ENCODE results near the gene PDXK. TPM values are rescaled to one million over a fixed set of nuclear protein-coding genes. Genes with fewer than 3 reads are reported as not detected.
A peak's percentile ranks its signal among the peaks of the same experiment; 100 is the strongest.

The PDXK gene
- total and polyA plus RNA-seq, 9 of the 15 experiments (the other 6 are each of a cell fraction or from before 2014, with no cell fraction given): 5.6 to 162 (median 76.5) TPM

DNA sequence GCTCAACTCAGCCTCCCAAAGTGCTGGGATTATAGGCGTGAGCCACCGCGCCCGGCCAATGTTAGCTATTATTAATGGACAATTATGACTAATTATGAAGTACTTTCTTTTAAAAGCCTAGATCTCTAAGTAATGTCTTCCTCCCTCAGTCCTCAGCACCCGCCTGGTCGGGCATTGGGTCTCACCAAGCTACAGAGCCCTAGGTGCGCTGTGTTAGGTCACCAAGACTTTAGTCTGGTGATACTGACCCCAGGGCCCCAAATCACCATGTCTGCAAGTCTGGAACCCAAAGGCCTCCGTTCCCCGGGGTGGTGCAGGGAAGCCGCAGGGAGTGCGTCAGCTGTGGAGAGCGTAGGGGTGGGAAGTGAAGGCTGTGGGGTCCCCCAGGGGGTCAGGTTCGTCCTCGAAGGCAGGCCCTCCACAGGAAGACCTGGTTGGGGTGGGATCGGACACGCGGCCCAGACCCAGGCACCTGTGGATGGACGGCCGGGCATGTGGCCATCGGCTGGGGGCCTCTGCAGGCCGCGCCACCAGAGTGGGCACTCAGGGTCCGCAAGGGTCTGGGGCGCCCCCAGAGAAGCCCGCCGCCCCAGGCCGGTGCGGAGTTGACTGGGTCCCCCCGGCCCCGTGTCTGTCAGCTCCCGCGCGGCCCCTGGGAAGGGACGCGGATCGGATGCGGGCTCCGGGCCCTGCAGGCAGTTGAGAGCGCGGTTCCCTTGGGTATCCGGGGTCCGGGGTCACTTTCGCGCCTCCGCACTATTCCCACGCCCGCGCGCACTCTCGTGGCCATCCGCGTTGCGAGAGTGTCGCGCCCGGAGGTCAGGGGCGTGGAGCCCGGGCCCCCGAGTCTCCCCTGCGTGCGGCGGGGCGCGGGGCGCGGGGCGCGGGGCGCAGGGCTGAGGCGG lies 710 bp upstream of the PDXK start (continued):
- TF ChIP-seq, protein P1, sequence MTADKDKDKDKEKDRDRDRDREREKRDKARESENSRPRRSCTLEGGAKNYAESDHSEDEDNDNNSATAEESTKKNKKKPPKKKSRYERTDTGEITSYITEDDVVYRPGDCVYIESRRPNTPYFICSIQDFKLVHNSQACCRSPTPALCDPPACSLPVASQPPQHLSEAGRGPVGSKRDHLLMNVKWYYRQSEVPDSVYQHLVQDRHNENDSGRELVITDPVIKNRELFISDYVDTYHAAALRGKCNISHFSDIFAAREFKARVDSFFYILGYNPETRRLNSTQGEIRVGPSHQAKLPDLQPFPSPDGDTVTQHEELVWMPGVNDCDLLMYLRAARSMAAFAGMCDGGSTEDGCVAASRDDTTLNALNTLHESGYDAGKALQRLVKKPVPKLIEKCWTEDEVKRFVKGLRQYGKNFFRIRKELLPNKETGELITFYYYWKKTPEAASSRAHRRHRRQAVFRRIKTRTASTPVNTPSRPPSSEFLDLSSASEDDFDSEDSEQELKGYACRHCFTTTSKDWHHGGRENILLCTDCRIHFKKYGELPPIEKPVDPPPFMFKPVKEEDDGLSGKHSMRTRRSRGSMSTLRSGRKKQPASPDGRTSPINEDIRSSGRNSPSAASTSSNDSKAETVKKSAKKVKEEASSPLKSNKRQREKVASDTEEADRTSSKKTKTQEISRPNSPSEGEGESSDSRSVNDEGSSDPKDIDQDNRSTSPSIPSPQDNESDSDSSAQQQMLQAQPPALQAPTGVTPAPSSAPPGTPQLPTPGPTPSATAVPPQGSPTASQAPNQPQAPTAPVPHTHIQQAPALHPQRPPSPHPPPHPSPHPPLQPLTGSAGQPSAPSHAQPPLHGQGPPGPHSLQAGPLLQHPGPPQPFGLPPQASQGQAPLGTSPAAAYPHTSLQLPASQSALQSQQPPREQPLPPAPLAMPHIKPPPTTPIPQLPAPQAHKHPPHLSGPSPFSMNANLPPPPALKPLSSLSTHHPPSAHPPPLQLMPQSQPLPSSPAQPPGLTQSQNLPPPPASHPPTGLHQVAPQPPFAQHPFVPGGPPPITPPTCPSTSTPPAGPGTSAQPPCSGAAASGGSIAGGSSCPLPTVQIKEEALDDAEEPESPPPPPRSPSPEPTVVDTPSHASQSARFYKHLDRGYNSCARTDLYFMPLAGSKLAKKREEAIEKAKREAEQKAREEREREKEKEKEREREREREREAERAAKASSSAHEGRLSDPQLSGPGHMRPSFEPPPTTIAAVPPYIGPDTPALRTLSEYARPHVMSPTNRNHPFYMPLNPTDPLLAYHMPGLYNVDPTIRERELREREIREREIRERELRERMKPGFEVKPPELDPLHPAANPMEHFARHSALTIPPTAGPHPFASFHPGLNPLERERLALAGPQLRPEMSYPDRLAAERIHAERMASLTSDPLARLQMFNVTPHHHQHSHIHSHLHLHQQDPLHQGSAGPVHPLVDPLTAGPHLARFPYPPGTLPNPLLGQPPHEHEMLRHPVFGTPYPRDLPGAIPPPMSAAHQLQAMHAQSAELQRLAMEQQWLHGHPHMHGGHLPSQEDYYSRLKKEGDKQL (CRISPR knock-in tag; IDR thresholded peaks at IDR 0.05; ENCODE audit: borderline replicate concordance): no peak
- TF ChIP-seq MXI1 (IDR thresholded peaks at IDR 0.05; ENCODE audit: low read depth, low read length) (no peak), SRSF3 (IDR thresholded peaks at IDR 0.05; ENCODE audit: insufficient read depth, low read length) (0 out of 2 replicates have a peak, but pooled peaks have one; percentile 84), ZNF589 (CRISPR knock-in tag; IDR thresholded peaks at IDR 0.05; ENCODE audit: low read depth) (0 out of 2 replicates have a peak, but pooled peaks have one; percentile 36), HEY1 (CRISPR knock-in tag; IDR thresholded peaks at IDR 0.05; ENCODE audit: borderline replicate concordance) (no peak), ZSCAN32 (CRISPR knock-in tag; IDR thresholded peaks at IDR 0.05) (peak; percentile 3; the same call in 1 of the 2 replicates), HSF4 (CRISPR knock-in tag; IDR thresholded peaks at IDR 0.05; ENCODE audit: borderline replicate concordance) (no peak), SRF (CRISPR knock-in tag; IDR thresholded peaks at IDR 0.05) (no peak)
- TF ChIP-seq, protein P2, sequence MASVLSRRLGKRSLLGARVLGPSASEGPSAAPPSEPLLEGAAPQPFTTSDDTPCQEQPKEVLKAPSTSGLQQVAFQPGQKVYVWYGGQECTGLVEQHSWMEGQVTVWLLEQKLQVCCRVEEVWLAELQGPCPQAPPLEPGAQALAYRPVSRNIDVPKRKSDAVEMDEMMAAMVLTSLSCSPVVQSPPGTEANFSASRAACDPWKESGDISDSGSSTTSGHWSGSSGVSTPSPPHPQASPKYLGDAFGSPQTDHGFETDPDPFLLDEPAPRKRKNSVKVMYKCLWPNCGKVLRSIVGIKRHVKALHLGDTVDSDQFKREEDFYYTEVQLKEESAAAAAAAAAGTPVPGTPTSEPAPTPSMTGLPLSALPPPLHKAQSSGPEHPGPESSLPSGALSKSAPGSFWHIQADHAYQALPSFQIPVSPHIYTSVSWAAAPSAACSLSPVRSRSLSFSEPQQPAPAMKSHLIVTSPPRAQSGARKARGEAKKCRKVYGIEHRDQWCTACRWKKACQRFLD (CRISPR knock-in tag; IDR thresholded peaks at IDR 0.05): no peak
- TF ChIP-seq, protein P3, sequence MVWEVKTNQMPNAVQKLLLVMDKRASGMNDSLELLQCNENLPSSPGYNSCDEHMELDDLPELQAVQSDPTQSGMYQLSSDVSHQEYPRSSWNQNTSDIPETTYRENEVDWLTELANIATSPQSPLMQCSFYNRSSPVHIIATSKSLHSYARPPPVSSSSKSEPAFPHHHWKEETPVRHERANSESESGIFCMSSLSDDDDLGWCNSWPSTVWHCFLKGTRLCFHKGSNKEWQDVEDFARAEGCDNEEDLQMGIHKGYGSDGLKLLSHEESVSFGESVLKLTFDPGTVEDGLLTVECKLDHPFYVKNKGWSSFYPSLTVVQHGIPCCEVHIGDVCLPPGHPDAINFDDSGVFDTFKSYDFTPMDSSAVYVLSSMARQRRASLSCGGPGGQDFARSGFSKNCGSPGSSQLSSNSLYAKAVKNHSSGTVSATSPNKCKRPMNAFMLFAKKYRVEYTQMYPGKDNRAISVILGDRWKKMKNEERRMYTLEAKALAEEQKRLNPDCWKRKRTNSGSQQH (CRISPR knock-in tag; IDR thresholded peaks at IDR 0.05): peak; percentile 71; the same call in 1 of the 2 replicates
- TF ChIP-seq, protein P4, sequence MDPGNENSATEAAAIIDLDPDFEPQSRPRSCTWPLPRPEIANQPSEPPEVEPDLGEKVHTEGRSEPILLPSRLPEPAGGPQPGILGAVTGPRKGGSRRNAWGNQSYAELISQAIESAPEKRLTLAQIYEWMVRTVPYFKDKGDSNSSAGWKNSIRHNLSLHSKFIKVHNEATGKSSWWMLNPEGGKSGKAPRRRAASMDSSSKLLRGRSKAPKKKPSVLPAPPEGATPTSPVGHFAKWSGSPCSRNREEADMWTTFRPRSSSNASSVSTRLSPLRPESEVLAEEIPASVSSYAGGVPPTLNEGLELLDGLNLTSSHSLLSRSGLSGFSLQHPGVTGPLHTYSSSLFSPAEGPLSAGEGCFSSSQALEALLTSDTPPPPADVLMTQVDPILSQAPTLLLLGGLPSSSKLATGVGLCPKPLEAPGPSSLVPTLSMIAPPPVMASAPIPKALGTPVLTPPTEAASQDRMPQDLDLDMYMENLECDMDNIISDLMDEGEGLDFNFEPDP (CRISPR knock-in tag; IDR thresholded peaks at IDR 0.05): peak; percentile 28; the same call in 1 of the 2 replicates
- TF ChIP-seq, protein P5, sequence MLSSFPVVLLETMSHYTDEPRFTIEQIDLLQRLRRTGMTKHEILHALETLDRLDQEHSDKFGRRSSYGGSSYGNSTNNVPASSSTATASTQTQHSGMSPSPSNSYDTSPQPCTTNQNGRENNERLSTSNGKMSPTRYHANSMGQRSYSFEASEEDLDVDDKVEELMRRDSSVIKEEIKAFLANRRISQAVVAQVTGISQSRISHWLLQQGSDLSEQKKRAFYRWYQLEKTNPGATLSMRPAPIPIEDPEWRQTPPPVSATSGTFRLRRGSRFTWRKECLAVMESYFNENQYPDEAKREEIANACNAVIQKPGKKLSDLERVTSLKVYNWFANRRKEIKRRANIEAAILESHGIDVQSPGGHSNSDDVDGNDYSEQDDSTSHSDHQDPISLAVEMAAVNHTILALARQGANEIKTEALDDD (IDR thresholded peaks at IDR 0.05): no peak

Measured in K562 (cell line).